ENCODE data around the gene GASK1A.

GASK1A gene

GRCh38 chr3:43086460-43087165 lies 107.5 kb downstream of the GASK1A start:
- TF ChIP-seq, protein P1, sequence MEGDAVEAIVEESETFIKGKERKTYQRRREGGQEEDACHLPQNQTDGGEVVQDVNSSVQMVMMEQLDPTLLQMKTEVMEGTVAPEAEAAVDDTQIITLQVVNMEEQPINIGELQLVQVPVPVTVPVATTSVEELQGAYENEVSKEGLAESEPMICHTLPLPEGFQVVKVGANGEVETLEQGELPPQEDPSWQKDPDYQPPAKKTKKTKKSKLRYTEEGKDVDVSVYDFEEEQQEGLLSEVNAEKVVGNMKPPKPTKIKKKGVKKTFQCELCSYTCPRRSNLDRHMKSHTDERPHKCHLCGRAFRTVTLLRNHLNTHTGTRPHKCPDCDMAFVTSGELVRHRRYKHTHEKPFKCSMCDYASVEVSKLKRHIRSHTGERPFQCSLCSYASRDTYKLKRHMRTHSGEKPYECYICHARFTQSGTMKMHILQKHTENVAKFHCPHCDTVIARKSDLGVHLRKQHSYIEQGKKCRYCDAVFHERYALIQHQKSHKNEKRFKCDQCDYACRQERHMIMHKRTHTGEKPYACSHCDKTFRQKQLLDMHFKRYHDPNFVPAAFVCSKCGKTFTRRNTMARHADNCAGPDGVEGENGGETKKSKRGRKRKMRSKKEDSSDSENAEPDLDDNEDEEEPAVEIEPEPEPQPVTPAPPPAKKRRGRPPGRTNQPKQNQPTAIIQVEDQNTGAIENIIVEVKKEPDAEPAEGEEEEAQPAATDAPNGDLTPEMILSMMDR (IDR thresholded peaks at IDR 0.05; ENCODE audit: low read length, missing control alignments), result no peak
- H3K4me3 ChIP-seq (replicated peaks; ENCODE audit: low read depth, low read length), result no peak overlapping the region
- DNase-seq (ENCODE audit: low read depth), result no peak

DNA sequence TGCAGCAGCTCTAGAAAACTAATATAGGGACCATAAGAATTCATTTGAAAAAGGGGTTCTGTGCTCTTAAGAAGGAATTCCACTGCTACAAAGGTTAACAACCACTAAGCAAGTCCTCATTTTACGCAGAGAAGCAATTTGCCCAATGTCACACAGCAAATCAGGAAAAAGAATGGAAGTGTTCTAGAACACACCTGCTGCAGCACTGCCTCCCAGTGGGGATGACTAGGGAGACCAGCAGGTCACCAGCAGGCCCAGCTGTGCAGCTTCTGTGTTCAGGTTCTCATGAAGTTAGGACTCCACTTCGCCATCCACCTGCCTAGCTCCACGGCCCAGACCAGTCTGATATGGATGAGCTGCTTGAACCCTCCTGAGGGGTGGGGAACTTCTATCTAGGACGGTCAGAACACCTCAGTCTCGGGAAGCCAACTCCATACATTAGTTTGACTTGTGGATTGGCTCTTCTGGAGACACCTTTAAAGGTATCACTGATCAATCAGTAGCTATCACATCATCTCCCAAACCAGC lies 108.2 kb downstream of the GASK1A start:
- no peak for DNase-seq (ENCODE audit: low read depth)
- TF ChIP-seq, protein P1 (IDR thresholded peaks at IDR 0.05; ENCODE audit: low read length, missing control alignments), result peak; percentile 9
- no peak overlapping the region for H3K4me3 ChIP-seq (replicated peaks; ENCODE audit: low read depth, low read length)

DNA sequence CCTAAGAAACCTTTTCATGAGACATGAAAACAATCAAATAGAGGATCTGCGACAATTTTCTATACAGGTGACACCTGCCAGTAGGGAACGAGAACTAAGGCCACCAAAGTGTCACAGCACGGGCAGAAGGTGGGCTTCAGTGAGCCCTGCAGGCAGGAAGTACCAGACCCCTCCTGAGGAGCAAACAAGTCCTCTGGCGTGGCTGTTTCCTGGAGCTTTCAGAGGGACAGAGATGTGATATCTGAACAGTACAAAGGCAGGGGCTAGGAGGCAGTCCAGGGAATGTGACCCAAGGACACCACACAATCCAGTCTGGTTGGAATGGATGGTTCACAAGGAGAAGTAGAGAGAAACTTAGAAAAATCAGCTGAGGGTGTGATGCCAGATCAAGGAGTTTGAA lies 110.0 kb downstream of the GASK1A start:
- H3K4me3 ChIP-seq (replicated peaks; ENCODE audit: low read depth, low read length), result no peak overlapping the region
- DNase-seq (ENCODE audit: low read depth), result no peak
- TF ChIP-seq, protein P1 (IDR thresholded peaks at IDR 0.05; ENCODE audit: low read length, missing control alignments), result no peak

DNA sequence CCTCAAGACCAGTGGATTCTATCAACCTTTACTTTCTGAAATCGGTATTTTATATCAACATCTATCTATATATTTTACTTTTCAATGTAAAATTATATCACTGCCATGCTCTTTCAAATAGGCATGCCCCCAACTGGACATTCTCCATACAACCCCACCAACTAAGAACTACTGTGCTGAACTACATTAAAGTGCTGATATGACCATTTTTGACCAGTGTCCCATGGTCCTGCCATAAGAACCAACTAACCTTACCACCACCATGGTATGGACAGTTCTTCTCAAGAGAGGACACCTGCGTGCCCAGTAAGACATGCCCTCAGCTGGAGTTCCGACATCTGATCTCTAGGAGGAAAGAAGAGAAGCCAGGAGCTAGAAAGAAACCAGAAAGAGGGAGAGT lies 111.1 kb downstream of the GASK1A start:
- H3K4me3 ChIP-seq (replicated peaks; ENCODE audit: low read depth, low read length), result no peak overlapping the region
- no peak for DNase-seq (ENCODE audit: low read depth)
- TF ChIP-seq, protein P1 (IDR thresholded peaks at IDR 0.05; ENCODE audit: low read length, missing control alignments), result no peak

DNA sequence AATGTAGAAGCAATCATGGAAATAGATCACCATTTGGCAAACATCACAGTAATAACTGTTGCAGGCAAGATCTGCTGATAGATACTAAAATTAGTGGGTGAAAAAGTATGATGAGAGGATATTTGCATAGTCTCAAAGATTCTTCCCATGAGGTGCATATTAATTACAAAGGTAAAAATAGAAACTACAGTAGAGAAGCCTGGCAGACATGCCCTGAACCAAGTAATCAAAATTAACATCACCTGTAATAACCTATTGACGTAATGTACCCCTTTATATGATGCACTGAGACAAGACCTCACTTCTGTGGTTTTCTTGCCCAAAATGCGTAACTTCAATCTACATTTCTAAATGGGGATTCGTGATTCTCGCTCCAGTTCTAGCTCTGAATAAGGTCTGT lies 112.4 kb downstream of the GASK1A start:
- TF ChIP-seq, protein P1 (IDR thresholded peaks at IDR 0.05; ENCODE audit: low read length, missing control alignments), result no peak
- H3K4me3 ChIP-seq (replicated peaks; ENCODE audit: low read depth, low read length), result no peak overlapping the region

DNA sequence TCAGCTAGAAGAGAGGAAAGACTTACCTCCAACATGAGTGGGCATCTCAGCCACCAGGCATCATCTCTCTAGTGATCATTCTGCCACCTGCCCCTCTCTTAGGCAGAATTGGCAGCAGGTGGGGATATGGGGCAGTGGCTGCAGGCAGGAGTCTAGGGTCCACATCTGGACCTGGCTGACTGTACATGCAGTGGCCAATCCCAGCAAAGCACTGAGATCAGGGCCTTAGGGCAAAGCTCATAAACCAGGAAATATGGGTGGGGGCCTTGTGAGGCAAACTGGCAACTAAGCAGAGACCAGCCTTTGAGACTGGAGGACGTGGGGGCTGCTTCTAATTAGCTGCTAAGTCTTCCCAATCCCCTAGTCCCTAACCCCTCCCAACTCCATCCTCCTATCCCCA lies 113.9 kb downstream of the GASK1A start:
- DNase-seq (ENCODE audit: low read depth), result no peak
- H3K4me3 ChIP-seq (replicated peaks; ENCODE audit: low read depth, low read length), result no peak overlapping the region
- TF ChIP-seq, protein P1 (IDR thresholded peaks at IDR 0.05; ENCODE audit: low read length, missing control alignments), result no peak

More for the DNA sequence above, 112.4 kb downstream of the GASK1A start:
- no peak for DNase-seq (ENCODE audit: low read depth)

DNA sequence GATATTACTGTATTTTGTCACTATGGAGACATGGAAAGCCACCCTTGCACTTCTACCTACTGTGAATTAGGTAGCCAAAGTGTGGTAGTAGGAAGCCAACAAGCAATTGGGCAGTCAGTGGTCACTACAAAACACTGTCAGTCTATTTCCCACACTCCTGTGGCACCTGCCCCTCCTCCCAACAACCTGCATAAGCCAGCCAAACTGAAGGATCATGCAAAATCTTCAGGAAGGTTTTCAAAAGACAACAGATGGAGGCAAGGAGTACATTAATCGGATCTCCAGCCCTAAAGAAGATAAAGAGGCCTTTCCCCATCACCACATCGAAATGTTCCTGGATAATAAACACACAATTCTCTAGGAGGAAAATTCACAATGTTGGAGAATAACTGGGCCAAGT lies 114.9 kb downstream of the GASK1A start:
- no peak overlapping the region for H3K4me3 ChIP-seq (replicated peaks; ENCODE audit: low read depth, low read length)
- TF ChIP-seq, protein P1 (IDR thresholded peaks at IDR 0.05; ENCODE audit: low read length, missing control alignments), result no peak
- DNase-seq (ENCODE audit: low read depth), result no peak
